Uterus (tissue), 4 donors: ENCODE results near the gene TM4SF1. TPM values are rescaled to one million over a fixed set of nuclear protein-coding genes. Genes with fewer than 3 reads are reported as not detected.

Experiments
- DNase-seq, 2 donors: peaks; one replicate each; pipeline ENCODE4 v3.0.0-alpha.2; 2019 to 2020
- H3K27ac ChIP-seq, 2 donors: fragments of 200-600 bp; sonication (generic); 1 replicate in 1 of 2; 2 replicates in 1 of 2; pipeline ENCODE4 v1.5.1; 2016 to 2018
- H3K27me3 ChIP-seq, 2 donors: fragments of 200-600 bp; sonication (generic); one replicate each; pipeline ENCODE4 v1.5.1; 2018 to 2019; ENCODE audit warnings: control low read depth in 1 of 2
- H3K36me3 ChIP-seq, 2 donors: fragments of 200-600 bp; sonication (generic); one replicate each; pipeline ENCODE4 v1.5.1; 2019; ENCODE audit warnings: control low read depth in 1 of 2
- H3K4me1 ChIP-seq, 2 donors: fragments of 200-600 bp; sonication (generic); one replicate each; pipeline ENCODE4 v1.5.1; 2018 to 2019; ENCODE audit warnings: control low read depth in 1 of 2
- H3K4me3 ChIP-seq, 2 donors: fragments of 200-600 bp; sonication (generic); 1 replicate in 1 of 2; 2 replicates in 1 of 2; pipeline ENCODE4 v1.5.1; 2018 to 2019; ENCODE audit warnings: mild to moderate bottlenecking in 1 of 2
- H3K9me3 ChIP-seq, 2 donors: fragments of 200-600 bp; sonication (generic); one replicate each; pipeline ENCODE4 v1.5.1; 2019; ENCODE audit warnings: control low read depth in 1 of 2
- CTCF ChIP-seq, 4 experiments: fragments of 200-600 bp in 2 of 4; fragments of 450-650 bp in 2 of 4; sonication (generic) in 2 of 4; IDR thresholded peaks; one replicate each; pipeline ENCODE4 v1.5.1; 2016 to 2019; ENCODE audit warnings: antibody characterized with exemption in 4 of 4, mild to moderate bottlenecking in 2 of 4, moderate library complexity in 1 of 4
- POLR2A ChIP-seq, 2 donors: fragments of 450-650 bp; IDR thresholded peaks; one replicate each; pipeline ENCODE4 v1.6.1; 2016; ENCODE audit warnings: antibody characterized with exemption in 2 of 2, mild to moderate bottlenecking in 1 of 2, moderate library complexity in 1 of 2
- intact Hi-C: fragments of 100-400 bp; cut with DNase I; formaldehyde crosslinking; loops from one replicate; pipeline ENCODE4 v1.15.1; 2023; ENCODE audit warnings: low total_unique reads
- total RNA-seq, 4 donors: library from RNA; depleted of rRNA in 3 of 4; stranded (reverse); fragments of >200 nt in 3 of 4; gene quantifications; one replicate each; pipeline versions ENCODE4 v1.1.0 to v1.2.4, GENCODE V29; 2014 to 2023
- donor health status: DM: yes; HTN: yes; CAD: no.

Gene TM4SF1
- total RNA-seq, 4 donors from 2014 or later: 102 to 118 (median 113) TPM

GRCh38 chr3:149327156-149327555 lies 50.3 kb downstream of the TM4SF1 start:
- Histone ChIP-seq H3K4me1 (no peaks in the 10 kb centered on the region), H3K27ac (no peak overlapping the region), H3K9me3 (no peaks in the 10 kb centered on the region), H3K4me3 (no peak overlapping the region), H3K27me3 (no peaks in the 10 kb centered on the region), H3K36me3 (no peaks in the 10 kb centered on the region)
- no peak for TF ChIP-seq CTCF (IDR thresholded peaks at IDR 0.05)
- TF ChIP-seq POLR2A (IDR thresholded peaks at IDR 0.05): no peak
- no peak for DNase-seq
- intact Hi-C loops: no loop called here

- DNase-seq: no peak
- H3K27ac ChIP-seq: no peak overlapping the region
- no peaks in the 10 kb centered on the region for H3K36me3 ChIP-seq
- intact Hi-C loops: no loop called here
- no peaks in the 10 kb centered on the region for H3K9me3 ChIP-seq
- H3K4me1 ChIP-seq: no peaks in the 10 kb centered on the region
- H3K4me3 ChIP-seq: no peak overlapping the region
- TF ChIP-seq POLR2A (IDR thresholded peaks at IDR 0.05) (no peak), CTCF (IDR thresholded peaks at IDR 0.05) (no peak)
- no peaks in the 10 kb centered on the region for H3K27me3 ChIP-seq
These were observed 51.9 kb downstream of the TM4SF1 start for GRCh38 chr3:149325581-149325980.

GRCh38 chr3:149324332-149324731 lies 53.1 kb downstream of the TM4SF1 start:
- H3K4me3 ChIP-seq: no peak overlapping the region
- no peaks in the 10 kb centered on the region for H3K27me3 ChIP-seq
- intact Hi-C loops: no loop called here
- no peak overlapping the region for H3K27ac ChIP-seq
- TF ChIP-seq POLR2A (IDR thresholded peaks at IDR 0.05) (no peak), CTCF (IDR thresholded peaks at IDR 0.05) (no peak)
- no peak for DNase-seq
- H3K9me3 ChIP-seq: no peaks in the 10 kb centered on the region
- H3K36me3 ChIP-seq: no peaks in the 10 kb centered on the region
- no peaks in the 10 kb centered on the region for H3K4me1 ChIP-seq

- intact Hi-C loops: no loop called here
- TF ChIP-seq CTCF (IDR thresholded peaks at IDR 0.05) (no peak), POLR2A (IDR thresholded peaks at IDR 0.05) (no peak)
- no peaks in the 10 kb centered on the region for H3K27me3 ChIP-seq
- no peak overlapping the region for H3K4me3 ChIP-seq
- no peaks in the 10 kb centered on the region for H3K36me3 ChIP-seq
- no peaks in the 10 kb centered on the region for H3K9me3 ChIP-seq
- DNase-seq: no peak
- H3K4me1 ChIP-seq: no peaks in the 10 kb centered on the region
- no peak overlapping the region for H3K27ac ChIP-seq
These were observed 55.8 kb downstream of the TM4SF1 start for GRCh38 chr3:149321640-149322039.

GRCh38 chr3:149321136-149321535 lies 56.3 kb downstream of the TM4SF1 start:
- no peak overlapping the region for H3K27ac ChIP-seq
- DNase-seq: no peak
- no peaks in the 10 kb centered on the region for H3K9me3 ChIP-seq
- no peak overlapping the region for H3K4me3 ChIP-seq
- TF ChIP-seq CTCF (IDR thresholded peaks at IDR 0.05) (no peak), POLR2A (IDR thresholded peaks at IDR 0.05) (no peak)
- H3K27me3 ChIP-seq: no peaks in the 10 kb centered on the region
- H3K4me1 ChIP-seq: no peaks in the 10 kb centered on the region
- intact Hi-C loops: no loop called here
- H3K36me3 ChIP-seq: no peaks in the 10 kb centered on the region
